WTC11 (cell line): Measurements from ENCODE around the gene MAPKAPK3. TPM values are rescaled to one million over a fixed set of nuclear protein-coding genes. Genes with fewer than 3 reads are reported as not detected.

Experiments
- ATAC-seq: fragments of 200-7000 bp; cut with Tn5 transposase; 2 replicates; pipeline ENCODE4 v1.10.0; 2021; ENCODE audit warnings: mild to moderate bottlenecking, moderate library complexity
- CTCF ChIA-PET: fragments of 300-600 bp; sonication (Branson Sonifier 250); formaldehyde crosslinking; loops from one replicate; lab custom pipeline; 2021; ENCODE audit warnings: antibody characterized with exemption; lab: Charles Lee
- POLR2A ChIA-PET: fragments of 350-600 bp; sonication (Branson Sonifier 250); formaldehyde crosslinking; loops from one replicate; lab custom pipeline; 2021; ENCODE audit warnings: antibody characterized with exemption; lab: Charles Lee
- DNase-seq: peaks from one replicate; pipeline ENCODE4 v3.0.0; 2021; ENCODE audit warnings: low spot score
- H3K27ac Mint-ChIP-seq: 2 replicates; pipeline ENCODE4 v1.8.0; 2021; ENCODE audit warnings: mixed read lengths
- H3K27me3 Mint-ChIP-seq: 2 replicates; pipeline ENCODE4 v1.8.0; 2021; ENCODE audit warnings: low read depth, mild to moderate bottlenecking, moderate library complexity, mixed read lengths
- H3K36me3 Mint-ChIP-seq: 2 replicates; pipeline ENCODE4 v1.8.0; 2021; ENCODE audit warnings: mixed read lengths
- H3K4me1 Mint-ChIP-seq: 2 replicates; pipeline ENCODE4 v1.8.0; 2022; ENCODE audit warnings: mixed read lengths
- H3K4me3 Mint-ChIP-seq: 2 replicates; pipeline ENCODE4 v1.8.0; 2021; ENCODE audit warnings: mild to moderate bottlenecking, moderate library complexity, mixed read lengths
- H3K9me3 Mint-ChIP-seq: 2 replicates; pipeline ENCODE4 v1.8.0; 2021; ENCODE audit warnings: mixed read lengths
- CTCF ChIP-seq: fragments of 200-600 bp; IDR thresholded peaks from 2 replicates; pipeline ENCODE4 v1.8.0; 2022; ENCODE audit warnings: antibody characterized with exemption
- E2F5 ChIP-seq: sonication (generic); formaldehyde crosslinking; IDR thresholded peaks from 2 replicates; pipeline ENCODE4 v1.8.1; 2022; ENCODE audit warnings: mild to moderate bottlenecking, moderate library complexity, missing genetic modification reagents
- ETV6 ChIP-seq: sonication (generic); formaldehyde crosslinking; IDR thresholded peaks from 2 replicates; pipeline ENCODE4 v1.8.1; 2022; ENCODE audit warnings: mild to moderate bottlenecking, missing genetic modification reagents
- GTF2I ChIP-seq: fragments of 250-450 bp; sonication (Bioruptor Pico); conservative IDR thresholded peaks from 2 replicates; pipeline ENCODE4 v1.4.0; 2021; ENCODE audit warnings: mild to moderate bottlenecking
- JUN ChIP-seq: sonication (generic); formaldehyde crosslinking; IDR thresholded peaks from 2 replicates; pipeline ENCODE4 v1.8.0; 2023; ENCODE audit warnings: mild to moderate bottlenecking, missing genetic modification reagents
- KAT7 ChIP-seq: sonication (generic); formaldehyde crosslinking; IDR thresholded peaks from 2 replicates; pipeline ENCODE4 v1.8.1; 2023; ENCODE audit warnings: missing genetic modification reagents, mild to moderate bottlenecking, borderline replicate concordance
- SOX15 ChIP-seq: fragments of 250-450 bp; sonication (Bioruptor Pico); IDR thresholded peaks from 2 replicates; pipeline ENCODE4 v1.9.0; 2021; ENCODE audit warnings: mild to moderate bottlenecking
- ZNF138 ChIP-seq: sonication (generic); formaldehyde crosslinking; conservative IDR thresholded peaks from 2 replicates; pipeline ENCODE4 v1.8.1; 2022; ENCODE audit warnings: mild to moderate bottlenecking, moderate library complexity, missing genetic modification reagents
- ZNF532 ChIP-seq: fragments of 250-450 bp; sonication (Bioruptor Pico); IDR thresholded peaks from 2 replicates; pipeline ENCODE4 v1.9.0; 2021; ENCODE audit warnings: mild to moderate bottlenecking, borderline replicate concordance
- ZNF671 ChIP-seq: fragments of 250-450 bp; sonication (Bioruptor Pico); IDR thresholded peaks from 2 replicates; pipeline ENCODE4 v1.8.0; 2021; ENCODE audit warnings: mild to moderate bottlenecking
- total RNA-seq: library from RNA; stranded (reverse); gene quantifications from 3 replicates; pipeline ENCODE4 v1.2.3, GENCODE V29; 2021
- TF ChIP-seq, protein P1 (sequence below): sonication (generic); formaldehyde crosslinking; IDR thresholded peaks from 2 replicates; pipeline ENCODE4 v1.8.1; 2023; ENCODE audit warnings: mild to moderate bottlenecking, missing genetic modification reagents
- TF ChIP-seq, protein P2 (sequence below): sonication (generic); formaldehyde crosslinking; IDR thresholded peaks from 2 replicates; pipeline ENCODE4 v1.8.0; 2022; ENCODE audit warnings: missing genetic modification reagents

The MAPKAPK3 gene
- total RNA-seq, 1 experiment from 2014 or later, result 60.2 TPM

- ATAC-seq (no peak), DNase-seq (no peak)
- H3K9me3 Mint-ChIP-seq, result no peaks in the 10 kb centered on the region
- no peaks in the 10 kb centered on the region for H3K36me3 Mint-ChIP-seq
- no peak for TF ChIP-seq KAT7 (CRISPR knock-in tag)
- no peak for TF ChIP-seq GTF2I (CRISPR knock-in tag)
- TF ChIP-seq, protein P1, sequence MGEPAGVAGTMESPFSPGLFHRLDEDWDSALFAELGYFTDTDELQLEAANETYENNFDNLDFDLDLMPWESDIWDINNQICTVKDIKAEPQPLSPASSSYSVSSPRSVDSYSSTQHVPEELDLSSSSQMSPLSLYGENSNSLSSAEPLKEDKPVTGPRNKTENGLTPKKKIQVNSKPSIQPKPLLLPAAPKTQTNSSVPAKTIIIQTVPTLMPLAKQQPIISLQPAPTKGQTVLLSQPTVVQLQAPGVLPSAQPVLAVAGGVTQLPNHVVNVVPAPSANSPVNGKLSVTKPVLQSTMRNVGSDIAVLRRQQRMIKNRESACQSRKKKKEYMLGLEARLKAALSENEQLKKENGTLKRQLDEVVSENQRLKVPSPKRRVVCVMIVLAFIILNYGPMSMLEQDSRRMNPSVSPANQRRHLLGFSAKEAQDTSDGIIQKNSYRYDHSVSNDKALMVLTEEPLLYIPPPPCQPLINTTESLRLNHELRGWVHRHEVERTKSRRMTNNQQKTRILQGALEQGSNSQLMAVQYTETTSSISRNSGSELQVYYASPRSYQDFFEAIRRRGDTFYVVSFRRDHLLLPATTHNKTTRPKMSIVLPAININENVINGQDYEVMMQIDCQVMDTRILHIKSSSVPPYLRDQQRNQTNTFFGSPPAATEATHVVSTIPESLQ (CRISPR knock-in tag), result no peak
- no peak for TF ChIP-seq ZNF671
- peaks cover 34% of the 10 kb centered on the region for H3K4me1 Mint-ChIP-seq
- H3K4me3 Mint-ChIP-seq, result no peak overlapping the region
- POLR2A ChIA-PET, result no interaction called here
- H3K27ac Mint-ChIP-seq, result no peak overlapping the region
- CTCF ChIA-PET, result interaction anchor here (1.0 to 10.1 kb wide), 17 partner anchors 12 to 774 kb away, joined by 3 to 202 read pairs (median 12); partner anchors contain the start of gene HEMK1
- peaks cover 43% of the 10 kb centered on the region for H3K27me3 Mint-ChIP-seq
Observed at GRCh38 chr3:50615190-50615589, 1.8 kb upstream of the MAPKAPK3 start.

DNA sequence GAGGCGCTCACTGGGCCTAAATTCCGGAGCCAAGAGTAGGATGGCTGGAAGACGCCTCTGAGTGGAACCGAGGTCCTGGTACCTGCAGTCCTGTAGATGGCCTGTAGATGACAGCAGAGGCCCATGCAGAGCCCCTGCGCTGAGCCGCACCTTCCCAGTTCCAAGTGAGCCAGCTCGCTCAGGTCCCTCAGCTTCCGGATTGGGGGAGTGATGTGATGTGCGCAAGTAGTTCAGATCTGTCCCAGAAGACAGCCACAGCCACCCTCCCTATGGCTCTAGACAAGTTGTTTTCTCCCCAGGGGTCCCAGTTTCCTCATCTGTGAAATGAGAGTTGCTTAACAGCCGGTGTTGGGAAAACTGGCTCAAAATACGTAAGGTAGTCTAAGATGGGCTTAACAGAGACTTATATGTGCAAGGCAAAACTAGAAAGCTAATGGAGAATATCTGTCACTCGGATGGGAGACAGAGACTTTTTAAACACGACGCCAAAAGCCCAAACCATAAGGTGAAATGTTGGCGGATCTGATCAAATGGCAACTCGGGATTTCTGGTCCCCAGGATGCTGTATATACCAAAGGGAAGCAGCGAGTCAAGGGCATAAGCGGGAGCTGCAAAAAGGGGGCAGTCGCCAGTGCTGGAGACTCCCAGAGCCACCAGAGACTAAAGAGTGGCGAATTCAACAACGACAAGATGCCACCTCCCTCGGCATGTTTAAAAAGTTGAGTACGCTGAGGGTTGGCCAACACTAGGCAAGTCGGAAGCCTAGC, 765 bp upstream of the MAPKAPK3 start:
- Mint-ChIP-seq H3K36me3 (no peaks in the 10 kb centered on the region), H3K27me3 (peaks cover 33% of the 10 kb centered on the region), H3K4me1 (peaks cover 28% of the 10 kb centered on the region)
- POLR2A ChIA-PET, result interaction anchor here (0.9 to 1.2 kb wide), 3 partner anchors 33 to 773 kb away, joined by 3 to 8 read pairs (median 5); no protein-coding TSS in a partner anchor
- TF ChIP-seq JUN (CRISPR knock-in tag), result 0 out of 2 replicates have a peak, but pooled peaks have one; percentile 42
- TF ChIP-seq ZNF532 (CRISPR knock-in tag), result no peak
- TF ChIP-seq SOX15, result no peak
- peak; percentile 91 for TF ChIP-seq CTCF
- TF ChIP-seq ZNF138 (CRISPR knock-in tag), result no peak
- 0 out of 2 replicates have a peak, but pooled peaks have one; percentile 32 for TF ChIP-seq ETV6
- TF ChIP-seq, protein P2, sequence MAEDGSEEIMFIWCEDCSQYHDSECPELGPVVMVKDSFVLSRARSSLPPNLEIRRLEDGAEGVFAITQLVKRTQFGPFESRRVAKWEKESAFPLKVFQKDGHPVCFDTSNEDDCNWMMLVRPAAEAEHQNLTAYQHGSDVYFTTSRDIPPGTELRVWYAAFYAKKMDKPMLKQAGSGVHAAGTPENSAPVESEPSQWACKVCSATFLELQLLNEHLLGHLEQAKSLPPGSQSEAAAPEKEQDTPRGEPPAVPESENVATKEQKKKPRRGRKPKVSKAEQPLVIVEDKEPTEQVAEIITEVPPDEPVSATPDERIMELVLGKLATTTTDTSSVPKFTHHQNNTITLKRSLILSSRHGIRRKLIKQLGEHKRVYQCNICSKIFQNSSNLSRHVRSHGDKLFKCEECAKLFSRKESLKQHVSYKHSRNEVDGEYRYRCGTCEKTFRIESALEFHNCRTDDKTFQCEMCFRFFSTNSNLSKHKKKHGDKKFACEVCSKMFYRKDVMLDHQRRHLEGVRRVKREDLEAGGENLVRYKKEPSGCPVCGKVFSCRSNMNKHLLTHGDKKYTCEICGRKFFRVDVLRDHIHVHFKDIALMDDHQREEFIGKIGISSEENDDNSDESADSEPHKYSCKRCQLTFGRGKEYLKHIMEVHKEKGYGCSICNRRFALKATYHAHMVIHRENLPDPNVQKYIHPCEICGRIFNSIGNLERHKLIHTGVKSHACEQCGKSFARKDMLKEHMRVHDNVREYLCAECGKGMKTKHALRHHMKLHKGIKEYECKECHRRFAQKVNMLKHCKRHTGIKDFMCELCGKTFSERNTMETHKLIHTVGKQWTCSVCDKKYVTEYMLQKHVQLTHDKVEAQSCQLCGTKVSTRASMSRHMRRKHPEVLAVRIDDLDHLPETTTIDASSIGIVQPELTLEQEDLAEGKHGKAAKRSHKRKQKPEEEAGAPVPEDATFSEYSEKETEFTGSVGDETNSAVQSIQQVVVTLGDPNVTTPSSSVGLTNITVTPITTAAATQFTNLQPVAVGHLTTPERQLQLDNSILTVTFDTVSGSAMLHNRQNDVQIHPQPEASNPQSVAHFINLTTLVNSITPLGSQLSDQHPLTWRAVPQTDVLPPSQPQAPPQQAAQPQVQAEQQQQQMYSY (CRISPR knock-in tag), result 0 out of 2 replicates have a peak, but pooled peaks have one; percentile 31
- peak; percentile 0; the same call in 1 of the 2 replicates for TF ChIP-seq E2F5 (CRISPR knock-in tag)
- TF ChIP-seq, all 79 proteins: peak for 5
- no peaks in the 10 kb centered on the region for H3K9me3 Mint-ChIP-seq
- CTCF ChIA-PET, result interaction anchor here (0.6 to 10.1 kb wide), 60 partner anchors 11 to 883 kb away, joined by 3 to 202 read pairs (median 5); partner anchors contain the start of genes C3orf18, DCAF1, DOCK3 and HEMK1
- peak overlapping the region; percentile 70 for H3K4me3 Mint-ChIP-seq
- peak overlapping the region; percentile 34; the same call in 1 of the 2 replicates for H3K27ac Mint-ChIP-seq
- DNase-seq, result peak; percentile 91
- ATAC-seq, result peak; percentile 38
